Hepatocyte (in vitro differentiated cells): Measurements from ENCODE around the gene SRGAP2C. TPM values are rescaled to one million over a fixed set of nuclear protein-coding genes. Genes with fewer than 3 reads are reported as not detected.
"Not testable (repeated sequence)": the region's sequence is repeated elsewhere in the genome, so short reads cannot be mapped to it uniquely, and the experiment has no call there.

Experiments used
- DNase-seq: peaks from one replicate; pipeline ENCODE4 v3.0.0-alpha.2; 2016; ENCODE audit warnings: low spot score
- H2AFZ ChIP-seq: fragments of 200-600 bp; sonication (generic); 2 replicates; pipeline ENCODE4 v1.6.0; 2016; ENCODE audit warnings: antibody characterized with exemption, mild to moderate bottlenecking
- H3K27ac ChIP-seq: fragments of 200-600 bp; sonication (generic); 2 replicates; pipeline ENCODE4 v1.5.1; 2016; ENCODE audit warnings: mild to moderate bottlenecking
- H3K27me3 ChIP-seq: fragments of 200-600 bp; sonication (generic); 2 replicates; pipeline ENCODE4 v1.6.1; 2016
- H3K36me3 ChIP-seq: fragments of 200-600 bp; sonication (generic); replicated peaks from 2 replicates; pipeline ENCODE4 v1.5.1; 2016; ENCODE audit warnings: low read depth; ENCODE audit not compliant: insufficient read depth
- H3K4me1 ChIP-seq: fragments of 200-600 bp; sonication (generic); 2 replicates; pipeline ENCODE4 v1.5.1; 2016; ENCODE audit warnings: mild to moderate bottlenecking, moderate library complexity; ENCODE audit not compliant: insufficient read depth
- H3K4me2 ChIP-seq: fragments of 200-600 bp; sonication (generic); 2 replicates; pipeline ENCODE4 v1.6.0; 2016
- H3K4me3 ChIP-seq: fragments of 200-600 bp; sonication (generic); 2 replicates; pipeline ENCODE4 v1.5.1; 2016; ENCODE audit warnings: mild to moderate bottlenecking
- H3K79me2 ChIP-seq: fragments of 200-600 bp; sonication (generic); 2 replicates; pipeline ENCODE4 v1.6.0; 2017; ENCODE audit warnings: mild to moderate bottlenecking
- H3K9me2 ChIP-seq: fragments of 200-600 bp; sonication (generic); replicated peaks from 2 replicates; pipeline ENCODE4 v1.6.0; 2017; ENCODE audit warnings: mild to moderate bottlenecking; ENCODE audit not compliant: insufficient read depth
- H3K9me3 ChIP-seq: fragments of 200-600 bp; sonication (generic); 2 replicates; pipeline ENCODE4 v1.5.1; 2016; ENCODE audit warnings: low read depth, mild to moderate bottlenecking
- H4K20me1 ChIP-seq: fragments of 200-600 bp; sonication (generic); 2 replicates; pipeline ENCODE4 v1.6.0; 2016; ENCODE audit warnings: mild to moderate bottlenecking; ENCODE audit not compliant: insufficient read depth, poor library complexity, severe bottlenecking
- WGBS: methylation state at CpG from one replicate; pipeline ENCODE4 v1.1.6; 2016; ENCODE audit warnings: low lambda C conversion rate; ENCODE audit errors: missing lambda C conversion rate; 5-methylcytosine and 5-hydroxymethylcytosine counted together
- polyA plus RNA-seq: library from polyadenylated mRNA; unstranded; fragments of >200 nt; fragmentation: Nextera tagmentation; extraction: Ambion mirVana; gene quantifications from 2 replicates; pipeline ENCODE4 v1.2.1, GENCODE V29; 2016
- total RNA-seq: library from RNA; depleted of rRNA; stranded (reverse); fragments of >200 nt; gene quantifications from 2 replicates; pipeline ENCODE4 v1.2.3, GENCODE V29; 2014

The SRGAP2C gene
- total and polyA plus RNA-seq, 2 experiments from 2014 or later: 7.2 to 10.6 TPM

GRCh38 chr1:121227544-121228330 lies 43.0 kb downstream of the SRGAP2C start:
- DNase-seq, H3K36me3 ChIP-seq, H3K27ac ChIP-seq, H3K9me3 ChIP-seq, H3K27me3 ChIP-seq, H3K9me2 ChIP-seq, H3K4me2 ChIP-seq, H4K20me1 ChIP-seq, H3K4me3 ChIP-seq, H2AFZ ChIP-seq, H3K4me1 ChIP-seq, H3K79me2 ChIP-seq: not testable (repeated sequence)
- WGBS: 50% methylated on average over 2 of the region's 9 CpGs

GRCh38 chr1:121230636-121231035 lies 45.9 kb downstream of the SRGAP2C start:
- 94% methylated on average over 2 of the region's 4 CpGs for WGBS
- not testable (repeated sequence) for H3K27ac ChIP-seq, H4K20me1 ChIP-seq

GRCh38 chr1:121232445-121233125 lies 47.8 kb downstream of the SRGAP2C start:
- not testable (repeated sequence) for H3K4me3 ChIP-seq, H3K27ac ChIP-seq, H4K20me1 ChIP-seq, H3K4me2 ChIP-seq, H3K9me3 ChIP-seq, DNase-seq, H3K36me3 ChIP-seq, H3K9me2 ChIP-seq, H2AFZ ChIP-seq, H3K27me3 ChIP-seq, H3K4me1 ChIP-seq, H3K79me2 ChIP-seq
- 54% methylated on average over 2 of the region's 4 CpGs for WGBS

More at GRCh38 chr1:121230636-121231035, 45.9 kb downstream of the SRGAP2C start:
- not testable (repeated sequence) for H3K4me3 ChIP-seq, H3K79me2 ChIP-seq, H3K4me2 ChIP-seq, DNase-seq, H3K36me3 ChIP-seq, H3K4me1 ChIP-seq, H3K27me3 ChIP-seq, H3K9me3 ChIP-seq, H2AFZ ChIP-seq, H3K9me2 ChIP-seq

GRCh38 chr1:121234090-121234759 lies 49.5 kb downstream of the SRGAP2C start:
- WGBS: no CpG with 5 or more reads among the region's 6 CpGs
- H3K27me3 ChIP-seq, H3K9me2 ChIP-seq, H3K27ac ChIP-seq, H3K9me3 ChIP-seq, H3K4me1 ChIP-seq, DNase-seq, H3K36me3 ChIP-seq, H3K4me3 ChIP-seq, H2AFZ ChIP-seq, H3K79me2 ChIP-seq, H4K20me1 ChIP-seq: not testable (repeated sequence)
- H3K4me2 ChIP-seq: peak overlapping the region; percentile 46

- H3K79me2 ChIP-seq, H2AFZ ChIP-seq, H3K9me3 ChIP-seq, DNase-seq, H3K4me1 ChIP-seq, H3K4me3 ChIP-seq, H3K9me2 ChIP-seq, H3K27me3 ChIP-seq, H3K36me3 ChIP-seq, H3K27ac ChIP-seq, H3K4me2 ChIP-seq, H4K20me1 ChIP-seq: not testable (repeated sequence)
- 100% methylated on average over 1 of the region's 1 CpG for WGBS
Measured at GRCh38 chr1:121238384-121238783, 53.6 kb downstream of the SRGAP2C start.

GRCh38 chr1:121243913-121244312 lies 59.1 kb downstream of the SRGAP2C start:
- not testable (repeated sequence) for H3K27me3 ChIP-seq

GRCh38 chr1:121246399-121246798 lies 61.6 kb downstream of the SRGAP2C start:
- H3K4me1 ChIP-seq, H2AFZ ChIP-seq, H3K27ac ChIP-seq, H3K79me2 ChIP-seq, DNase-seq, H3K4me3 ChIP-seq, H3K27me3 ChIP-seq, H3K9me2 ChIP-seq, H3K36me3 ChIP-seq, H3K4me2 ChIP-seq, H3K9me3 ChIP-seq, H4K20me1 ChIP-seq: not testable (repeated sequence)
- WGBS: no CpG with 5 or more reads among the region's 2 CpGs

More at GRCh38 chr1:121243913-121244312, 59.1 kb downstream of the SRGAP2C start:
- not testable (repeated sequence) for H3K27ac ChIP-seq, H3K9me3 ChIP-seq, H3K36me3 ChIP-seq, H3K4me3 ChIP-seq, H3K4me1 ChIP-seq, H3K79me2 ChIP-seq, H2AFZ ChIP-seq, H3K4me2 ChIP-seq, H3K9me2 ChIP-seq, DNase-seq, H4K20me1 ChIP-seq
- WGBS: 100% methylated on average over 1 of the region's 1 CpG

- H3K4me1 ChIP-seq, H4K20me1 ChIP-seq, H3K79me2 ChIP-seq, H3K9me2 ChIP-seq, DNase-seq, H3K36me3 ChIP-seq, H3K9me3 ChIP-seq, H3K4me2 ChIP-seq, H3K4me3 ChIP-seq, H3K27me3 ChIP-seq, H2AFZ ChIP-seq, H3K27ac ChIP-seq: not testable (repeated sequence)
- WGBS: no CpG with 5 or more reads among the region's 4 CpGs
Measured at GRCh38 chr1:121252656-121253055, 67.9 kb downstream of the SRGAP2C start.
